Measurements from ENCODE around the gene HS3ST3A1. TPM values are rescaled to one million over a fixed set of nuclear protein-coding genes. Genes with fewer than 3 reads are reported as not detected.

The HS3ST3A1 gene
- total RNA-seq, 4 donors from 2014 or later, result 2.9 to 10.5 (median 5.0) TPM

DNA sequence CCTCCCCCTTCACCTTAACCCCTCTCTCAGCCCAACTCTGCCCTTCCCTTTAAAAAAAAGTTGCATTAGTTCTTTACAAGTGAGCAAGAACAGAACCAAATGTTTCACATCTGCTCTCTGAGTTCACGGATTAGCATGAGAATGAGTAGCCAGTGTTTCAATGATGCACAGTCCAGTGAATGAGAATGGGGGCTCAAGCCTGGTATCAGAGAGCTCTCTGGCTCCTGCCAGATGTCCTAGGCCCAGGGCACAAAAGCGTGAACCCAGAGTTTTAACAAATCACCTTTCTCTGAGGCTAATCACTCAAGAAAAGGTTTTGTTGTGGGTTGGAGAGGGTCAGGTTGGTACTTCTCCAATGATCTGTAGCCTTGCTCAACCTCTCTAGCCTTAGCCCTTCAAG lies 41.5 kb upstream of the HS3ST3A1 start:
- Histone ChIP-seq H3K27me3 (no peaks in the 10 kb centered on the region), H3K27ac (no peak overlapping the region), H3K4me1 (no peaks in the 10 kb centered on the region), H3K4me3 (no peak overlapping the region), H3K36me3 (no peaks in the 10 kb centered on the region), H3K9me3 (no peaks in the 10 kb centered on the region)
- TF ChIP-seq, protein P1, sequence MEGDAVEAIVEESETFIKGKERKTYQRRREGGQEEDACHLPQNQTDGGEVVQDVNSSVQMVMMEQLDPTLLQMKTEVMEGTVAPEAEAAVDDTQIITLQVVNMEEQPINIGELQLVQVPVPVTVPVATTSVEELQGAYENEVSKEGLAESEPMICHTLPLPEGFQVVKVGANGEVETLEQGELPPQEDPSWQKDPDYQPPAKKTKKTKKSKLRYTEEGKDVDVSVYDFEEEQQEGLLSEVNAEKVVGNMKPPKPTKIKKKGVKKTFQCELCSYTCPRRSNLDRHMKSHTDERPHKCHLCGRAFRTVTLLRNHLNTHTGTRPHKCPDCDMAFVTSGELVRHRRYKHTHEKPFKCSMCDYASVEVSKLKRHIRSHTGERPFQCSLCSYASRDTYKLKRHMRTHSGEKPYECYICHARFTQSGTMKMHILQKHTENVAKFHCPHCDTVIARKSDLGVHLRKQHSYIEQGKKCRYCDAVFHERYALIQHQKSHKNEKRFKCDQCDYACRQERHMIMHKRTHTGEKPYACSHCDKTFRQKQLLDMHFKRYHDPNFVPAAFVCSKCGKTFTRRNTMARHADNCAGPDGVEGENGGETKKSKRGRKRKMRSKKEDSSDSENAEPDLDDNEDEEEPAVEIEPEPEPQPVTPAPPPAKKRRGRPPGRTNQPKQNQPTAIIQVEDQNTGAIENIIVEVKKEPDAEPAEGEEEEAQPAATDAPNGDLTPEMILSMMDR (IDR thresholded peaks at IDR 0.05), result no peak
- TF ChIP-seq POLR2AphosphoS5 (IDR thresholded peaks at IDR 0.05), result no peak
- no peak for TF ChIP-seq EP300 (IDR thresholded peaks at IDR 0.05)
- no peak for TF ChIP-seq POLR2A (IDR thresholded peaks at IDR 0.05)
- WGBS, result 100% methylated on average over 2 of the region's 2 CpGs
- no peak for DNase-seq (ENCODE audit: low spot score in 2 of 2)

DNA sequence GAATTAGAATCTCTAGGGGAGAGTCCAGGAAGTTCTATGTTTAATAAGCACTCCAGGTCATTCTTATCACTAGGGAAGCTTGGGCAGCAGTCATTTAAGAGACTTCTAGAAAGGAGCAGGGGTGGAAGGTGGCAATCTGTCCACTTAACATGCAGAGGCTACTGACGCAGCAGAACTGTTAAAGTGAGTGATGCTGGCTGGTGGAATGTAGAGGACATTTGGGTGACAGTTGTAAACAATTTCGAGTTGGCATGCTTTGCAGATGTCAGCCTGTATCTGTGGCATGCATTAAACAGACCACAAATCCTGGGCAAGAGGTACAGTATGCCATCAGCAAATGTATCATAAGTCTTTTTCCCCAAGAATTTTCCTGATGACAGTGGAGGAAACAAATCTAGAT lies 40.5 kb upstream of the HS3ST3A1 start:
- H3K36me3 ChIP-seq, result no peaks in the 10 kb centered on the region
- no peak for DNase-seq (ENCODE audit: low spot score in 2 of 2)
- H3K27me3 ChIP-seq, result no peaks in the 10 kb centered on the region
- no peaks in the 10 kb centered on the region for H3K4me1 ChIP-seq
- no peak overlapping the region for H3K4me3 ChIP-seq
- no peak overlapping the region for H3K27ac ChIP-seq
- WGBS, result 44% methylated on average over 2 of the region's 2 CpGs
- no peaks in the 10 kb centered on the region for H3K9me3 ChIP-seq
- no peak for TF ChIP-seq POLR2A (IDR thresholded peaks at IDR 0.05)
- no peak for TF ChIP-seq POLR2AphosphoS5 (IDR thresholded peaks at IDR 0.05)
- TF ChIP-seq, protein P1 (IDR thresholded peaks at IDR 0.05), result no peak
- no peak for TF ChIP-seq EP300 (IDR thresholded peaks at IDR 0.05)

DNA sequence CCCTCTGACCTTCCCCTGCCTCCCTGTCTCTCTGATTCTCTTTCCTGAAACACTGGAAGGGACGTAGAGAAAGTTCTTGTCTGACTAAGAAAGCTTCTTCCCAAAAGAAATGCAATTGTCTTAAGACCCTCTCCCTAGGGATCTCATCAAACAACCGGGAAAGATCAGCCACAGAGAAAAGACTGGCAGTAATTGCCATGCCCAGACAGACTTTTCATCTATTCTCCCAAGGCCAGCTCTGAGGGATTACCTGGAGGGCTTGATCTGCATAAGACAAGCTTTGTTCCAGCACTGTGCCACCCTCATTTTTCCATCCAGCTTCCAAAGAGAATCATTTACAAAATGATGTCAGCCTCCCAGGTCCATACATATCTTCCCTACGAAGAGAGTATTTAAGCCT lies 38.8 kb upstream of the HS3ST3A1 start:
- no peak for DNase-seq (ENCODE audit: low spot score in 2 of 2)
- Histone ChIP-seq H3K9me3 (no peaks in the 10 kb centered on the region), H3K27ac (no peak overlapping the region), H3K27me3 (no peaks in the 10 kb centered on the region), H3K4me3 (no peak overlapping the region), H3K36me3 (no peaks in the 10 kb centered on the region), H3K4me1 (no peaks in the 10 kb centered on the region)
- TF ChIP-seq EP300 (IDR thresholded peaks at IDR 0.05) (no peak), POLR2AphosphoS5 (IDR thresholded peaks at IDR 0.05) (no peak), POLR2A (IDR thresholded peaks at IDR 0.05) (no peak)
- TF ChIP-seq, protein P1 (IDR thresholded peaks at IDR 0.05), result no peak
- 66% methylated on average over 3 of the region's 3 CpGs for whole genome bisulfite sequencing

DNA sequence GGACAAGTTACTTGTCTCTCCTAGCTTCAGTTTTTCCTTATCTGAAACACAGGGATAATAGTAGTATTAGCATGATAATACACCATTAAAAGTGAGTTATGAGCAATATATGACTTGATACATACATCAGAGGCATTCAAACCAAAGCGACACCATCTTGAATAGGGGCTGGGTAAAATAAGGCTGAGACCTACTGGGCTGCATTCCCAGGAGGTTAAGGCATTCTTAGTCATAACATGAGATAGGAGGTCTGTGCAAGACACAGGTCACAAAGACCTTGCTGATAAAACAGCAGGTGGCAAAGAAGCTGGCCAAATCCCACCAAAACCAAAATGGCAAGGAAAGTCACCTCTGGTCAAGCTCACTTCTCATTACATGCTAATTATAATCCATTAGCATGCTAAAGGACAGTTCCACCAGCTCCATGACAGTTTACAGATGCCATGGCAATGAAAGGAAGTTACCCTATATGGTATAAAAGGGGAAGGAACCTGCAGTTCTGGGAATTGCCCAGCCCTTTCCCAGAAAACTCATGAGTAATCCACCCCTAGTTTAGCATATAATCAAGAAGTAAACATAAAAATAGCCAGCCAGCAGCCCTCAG lies 37.2 kb upstream of the HS3ST3A1 start:
- Histone ChIP-seq H3K9me3 (no peaks in the 10 kb centered on the region), H3K4me3 (no peak overlapping the region), H3K27ac (no peak overlapping the region), H3K36me3 (no peaks in the 10 kb centered on the region), H3K27me3 (no peaks in the 10 kb centered on the region), H3K4me1 (no peaks in the 10 kb centered on the region)
- no peak for DNase-seq (ENCODE audit: low spot score in 2 of 2)
- WGBS, result 91% methylated on average over 1 of the region's 1 CpG
- TF ChIP-seq POLR2A (IDR thresholded peaks at IDR 0.05) (no peak), EP300 (IDR thresholded peaks at IDR 0.05) (no peak), POLR2AphosphoS5 (IDR thresholded peaks at IDR 0.05) (no peak)
- TF ChIP-seq, protein P1 (IDR thresholded peaks at IDR 0.05), result no peak

DNA sequence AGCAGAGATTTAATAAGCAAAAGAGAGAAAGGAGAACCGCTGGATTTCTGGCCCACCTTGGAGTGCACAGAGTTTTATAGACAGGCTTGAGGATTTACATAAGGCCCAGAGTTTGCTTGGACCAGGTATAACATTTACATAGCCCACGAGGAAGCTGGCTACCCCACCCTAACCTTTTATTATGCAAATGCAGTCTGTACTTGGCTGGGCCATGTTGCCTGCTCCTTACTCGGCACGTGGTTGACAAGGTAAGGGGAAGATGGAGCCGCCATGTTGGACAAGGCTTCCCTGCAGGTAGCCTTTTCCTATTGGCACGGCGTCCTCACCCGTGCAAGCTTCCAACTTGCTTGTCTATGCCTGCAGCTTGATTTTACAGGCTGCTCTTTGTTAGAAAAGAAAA lies 35.2 kb upstream of the HS3ST3A1 start:
- H3K36me3 ChIP-seq, result no peaks in the 10 kb centered on the region
- WGBS, result 54% methylated on average over 8 of the region's 8 CpGs
- H3K27ac ChIP-seq, result no peak overlapping the region
- TF ChIP-seq POLR2AphosphoS5 (IDR thresholded peaks at IDR 0.05) (no peak), EP300 (IDR thresholded peaks at IDR 0.05) (no peak)
- no peak overlapping the region for H3K4me3 ChIP-seq
- H3K27me3 ChIP-seq, result no peaks in the 10 kb centered on the region
- DNase-seq (ENCODE audit: low spot score in 2 of 2), result no peak
- no peaks in the 10 kb centered on the region for H3K9me3 ChIP-seq
- no peaks in the 10 kb centered on the region for H3K4me1 ChIP-seq

DNA sequence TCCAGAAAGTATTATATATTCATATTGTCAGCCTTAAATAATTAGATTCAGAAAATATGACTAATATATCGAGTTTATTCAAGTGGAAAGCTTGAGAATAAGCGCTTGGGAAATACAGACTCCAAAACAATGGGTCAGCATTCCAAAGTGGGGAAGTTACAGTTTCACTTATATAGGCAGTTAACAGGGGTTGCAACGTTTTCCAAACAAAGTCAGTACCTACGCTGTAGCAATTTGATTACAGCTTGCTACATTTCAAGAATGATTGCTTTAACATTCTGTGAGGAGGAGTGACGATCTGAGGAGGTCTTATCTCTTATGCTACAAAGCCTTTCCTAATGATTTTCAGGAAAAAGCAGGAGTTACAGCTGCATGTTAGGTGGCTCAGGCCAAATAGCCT lies 34.2 kb upstream of the HS3ST3A1 start:
- no peak for DNase-seq (ENCODE audit: low spot score in 2 of 2)
- Histone ChIP-seq H3K27me3 (no peaks in the 10 kb centered on the region), H3K9me3 (no peaks in the 10 kb centered on the region), H3K36me3 (no peaks in the 10 kb centered on the region), H3K4me1 (no peaks in the 10 kb centered on the region), H3K4me3 (no peak overlapping the region), H3K27ac (no peak overlapping the region)
- WGBS, result 63% methylated on average over 5 of the region's 5 CpGs
- no peak for TF ChIP-seq POLR2A (IDR thresholded peaks at IDR 0.05)
- TF ChIP-seq EP300 (IDR thresholded peaks at IDR 0.05), result no peak
- TF ChIP-seq, protein P1 (IDR thresholded peaks at IDR 0.05), result no peak

All from suprapubic skin (tissue), 4 donors.